Upper lobe of left lung (tissue), 6 donors: ENCODE measurements around the gene TBPL2. TPM values are rescaled to one million over a fixed set of nuclear protein-coding genes. Genes with fewer than 3 reads are reported as not detected.
"Not testable (repeated sequence)": the region's sequence is repeated elsewhere in the genome, so short reads cannot be mapped to it uniquely, and the experiment has no call there.

ENCODE experiments used
- ATAC-seq, 2 donors: fragments of 200-7000 bp; cut with Tn5 transposase; one replicate each; pipeline ENCODE4 v1.9.1; 2022; ENCODE audit warnings: mild to moderate bottlenecking in 2 of 2, moderate library complexity in 2 of 2; ENCODE audit not compliant: low FRiP score in 2 of 2
- DNase-seq, 2 donors: peaks; one replicate each; pipeline ENCODE4 v3.0.0-alpha.2; 2019 to 2020
- H3K27ac ChIP-seq, 4 donors: fragments of 200-600 bp; sonication (generic); one replicate each; pipeline ENCODE4 v1.5.1; 2016 to 2019
- H3K27me3 ChIP-seq, 4 donors: fragments of 200-600 bp; sonication (generic); one replicate each; pipeline ENCODE4 v1.5.1; 2017 to 2019
- H3K36me3 ChIP-seq, 4 donors: fragments of 200-600 bp; sonication (generic); one replicate each; pipeline ENCODE4 v1.5.1; 2016 to 2019
- H3K4me1 ChIP-seq, 4 donors: fragments of 200-600 bp; sonication (generic); one replicate each; pipeline ENCODE4 v1.5.1; 2018 to 2019
- H3K4me3 ChIP-seq, 4 donors: fragments of 200-600 bp; sonication (generic); one replicate each; pipeline ENCODE4 v1.5.1; 2017 to 2019; ENCODE audit warnings: mild to moderate bottlenecking in 2 of 4, moderate library complexity in 1 of 4
- H3K9me3 ChIP-seq, 4 donors: fragments of 200-600 bp; sonication (generic); one replicate each; pipeline ENCODE4 v1.5.1; 2018 to 2019
- EP300 ChIP-seq, 4 donors: sonication (generic); formaldehyde crosslinking; IDR thresholded peaks; one replicate each; pipeline ENCODE4 v1.5.1; 2017; ENCODE audit warnings: antibody characterized with exemption in 4 of 4, control low read depth in 2 of 4
- POLR2A ChIP-seq, 4 donors: fragments of 450-650 bp; IDR thresholded peaks; one replicate each; pipeline ENCODE4 v1.5.1; 2016 to 2017; ENCODE audit warnings: antibody characterized with exemption in 4 of 4, mild to moderate bottlenecking in 2 of 4
- POLR2AphosphoS5 ChIP-seq, 2 donors: sonication (generic); formaldehyde crosslinking; IDR thresholded peaks; one replicate each; pipeline ENCODE4 v1.5.1; 2017; ENCODE audit warnings: antibody characterized with exemption in 2 of 2
- WGBS, 2 donors: methylation state at CpG; one replicate each; pipeline ENCODE4 v1.1.5; 2017 to 2018; 5-methylcytosine and 5-hydroxymethylcytosine counted together
- total RNA-seq, 6 donors: library from RNA; depleted of rRNA in 4 of 6; stranded (reverse); fragments of >200 nt in 4 of 6; gene quantifications; one replicate each; pipeline versions ENCODE4 v1.1.0 to v1.2.1, GENCODE V29; 2016 to 2021
- TF ChIP-seq, protein P1 (sequence below), 6 experiments: fragments of 450-650 bp in 4 of 6; fragments of 200-600 bp in 2 of 6; sonication (generic) in 2 of 6; IDR thresholded peaks; one replicate each; pipeline ENCODE4 v1.5.1; 2016 to 2019; ENCODE audit warnings: antibody characterized with exemption in 6 of 6
- donor health status: DM: no; HTN: no; CAD: no; lungs with moderate emphysema.
- donor health status: DM: no; HTN: yes; CAD: no; lungs with severe emphysema.

TBPL2 gene
- total RNA-seq, 6 donors from 2014 or later: not detected

DNA sequence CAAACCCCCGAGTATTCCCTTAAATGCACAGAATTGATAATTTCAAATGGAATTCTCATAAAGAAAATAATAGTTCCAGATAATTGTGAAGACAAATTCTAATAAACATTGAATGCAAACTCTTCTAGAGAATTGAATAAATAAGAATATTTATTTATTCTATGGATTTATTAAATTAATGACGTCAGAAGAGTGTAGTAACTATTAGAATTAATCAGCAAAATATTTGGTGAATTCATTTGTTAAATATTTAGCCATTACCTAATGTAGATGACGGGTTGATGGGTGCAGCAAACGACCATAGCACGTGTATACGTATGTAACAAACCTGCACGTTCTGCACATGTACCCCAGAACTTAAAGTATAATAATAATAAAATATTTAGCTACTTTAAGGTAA, 33.4 kb upstream of the TBPL2 start:
- no peaks in the 10 kb centered on the region for H3K36me3 ChIP-seq
- WGBS, 2 donors: 79 to 83% methylated on average over 7 of the region's 7 CpGs
- no peaks in the 10 kb centered on the region for H3K4me1 ChIP-seq
- DNase-seq (no peak), ATAC-seq (no peak)
- no peak overlapping the region for H3K27ac ChIP-seq
- H3K4me3 ChIP-seq: no peak overlapping the region
- no peaks in the 10 kb centered on the region for H3K27me3 ChIP-seq
- no peaks in the 10 kb centered on the region for H3K9me3 ChIP-seq
- TF ChIP-seq, protein P1, sequence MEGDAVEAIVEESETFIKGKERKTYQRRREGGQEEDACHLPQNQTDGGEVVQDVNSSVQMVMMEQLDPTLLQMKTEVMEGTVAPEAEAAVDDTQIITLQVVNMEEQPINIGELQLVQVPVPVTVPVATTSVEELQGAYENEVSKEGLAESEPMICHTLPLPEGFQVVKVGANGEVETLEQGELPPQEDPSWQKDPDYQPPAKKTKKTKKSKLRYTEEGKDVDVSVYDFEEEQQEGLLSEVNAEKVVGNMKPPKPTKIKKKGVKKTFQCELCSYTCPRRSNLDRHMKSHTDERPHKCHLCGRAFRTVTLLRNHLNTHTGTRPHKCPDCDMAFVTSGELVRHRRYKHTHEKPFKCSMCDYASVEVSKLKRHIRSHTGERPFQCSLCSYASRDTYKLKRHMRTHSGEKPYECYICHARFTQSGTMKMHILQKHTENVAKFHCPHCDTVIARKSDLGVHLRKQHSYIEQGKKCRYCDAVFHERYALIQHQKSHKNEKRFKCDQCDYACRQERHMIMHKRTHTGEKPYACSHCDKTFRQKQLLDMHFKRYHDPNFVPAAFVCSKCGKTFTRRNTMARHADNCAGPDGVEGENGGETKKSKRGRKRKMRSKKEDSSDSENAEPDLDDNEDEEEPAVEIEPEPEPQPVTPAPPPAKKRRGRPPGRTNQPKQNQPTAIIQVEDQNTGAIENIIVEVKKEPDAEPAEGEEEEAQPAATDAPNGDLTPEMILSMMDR (IDR thresholded peaks at IDR 0.05): no peak
- no peak for TF ChIP-seq POLR2AphosphoS5 (IDR thresholded peaks at IDR 0.05)
- no peak for TF ChIP-seq POLR2A (IDR thresholded peaks at IDR 0.05)
- no peak for TF ChIP-seq EP300 (IDR thresholded peaks at IDR 0.05)

DNA sequence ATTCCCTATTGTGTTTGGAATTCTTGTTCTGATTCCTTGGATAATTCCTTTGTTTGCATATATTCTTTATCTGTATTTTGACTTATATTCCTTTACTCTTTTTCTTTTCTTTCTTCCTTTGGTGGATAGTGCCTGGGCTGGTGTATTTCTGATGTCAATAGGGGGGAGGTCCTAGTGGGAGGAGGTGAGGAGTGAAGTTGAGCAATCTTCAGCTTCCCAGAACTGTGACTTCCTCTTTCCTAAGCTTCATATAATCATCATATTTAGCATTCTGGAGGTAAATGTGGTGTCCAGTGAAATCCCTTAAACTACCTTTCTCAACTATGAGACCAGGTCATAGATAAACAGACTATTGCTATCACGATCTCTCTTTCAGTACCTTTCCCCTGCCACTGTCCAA, 29.6 kb upstream of the TBPL2 start:
- TF ChIP-seq, protein P1 (IDR thresholded peaks at IDR 0.05): no peak
- TF ChIP-seq POLR2A (IDR thresholded peaks at IDR 0.05) (no peak), POLR2AphosphoS5 (IDR thresholded peaks at IDR 0.05) (no peak), EP300 (IDR thresholded peaks at IDR 0.05) (no peak)
- Histone ChIP-seq H3K4me3 (no peak overlapping the region), H3K9me3 (no peaks in the 10 kb centered on the region), H3K36me3 (no peaks in the 10 kb centered on the region), H3K4me1 (no peaks in the 10 kb centered on the region), H3K27me3 (no peaks in the 10 kb centered on the region), H3K27ac (no peak overlapping the region)
- no peak for DNase-seq
- ATAC-seq: no peak
- 91 to 100% methylated on average over 1 of the region's 1 CpG for WGBS, 2 donors

DNA sequence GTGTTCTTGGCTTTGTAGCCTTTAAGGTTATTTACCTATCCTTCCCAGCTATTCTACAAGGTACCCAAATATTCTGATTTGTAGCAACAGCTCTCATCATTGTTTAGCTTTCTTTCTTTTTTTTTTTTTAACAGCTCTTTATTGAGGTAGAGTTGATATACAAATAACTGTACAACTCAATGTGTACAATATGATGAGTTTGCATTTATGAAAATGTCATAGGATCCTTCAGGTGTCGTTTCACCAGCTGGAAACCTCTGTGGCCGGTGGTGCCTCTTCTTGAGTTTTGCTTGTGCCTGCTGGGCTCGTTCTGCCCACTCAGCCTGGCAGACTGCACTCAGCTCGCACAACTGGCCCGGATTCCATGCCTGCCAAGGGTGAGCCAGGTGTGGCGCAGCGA, 26.9 kb upstream of the TBPL2 start:
- 90 to 91% methylated on average over 4 to 7 of the region's 7 CpGs for WGBS, 2 donors
- H3K36me3 ChIP-seq: no peaks in the 10 kb centered on the region
- H3K4me3 ChIP-seq: no peak overlapping the region
- ATAC-seq (no peak), DNase-seq (no peak)
- H3K9me3 ChIP-seq: no peaks in the 10 kb centered on the region
- no peaks in the 10 kb centered on the region for H3K27me3 ChIP-seq
- no peaks in the 10 kb centered on the region for H3K4me1 ChIP-seq
- no peak overlapping the region for H3K27ac ChIP-seq
- TF ChIP-seq POLR2AphosphoS5 (IDR thresholded peaks at IDR 0.05): no peak
- TF ChIP-seq POLR2A (IDR thresholded peaks at IDR 0.05): no peak
- TF ChIP-seq EP300 (IDR thresholded peaks at IDR 0.05): no peak
- TF ChIP-seq, protein P1 (IDR thresholded peaks at IDR 0.05): no peak

DNA sequence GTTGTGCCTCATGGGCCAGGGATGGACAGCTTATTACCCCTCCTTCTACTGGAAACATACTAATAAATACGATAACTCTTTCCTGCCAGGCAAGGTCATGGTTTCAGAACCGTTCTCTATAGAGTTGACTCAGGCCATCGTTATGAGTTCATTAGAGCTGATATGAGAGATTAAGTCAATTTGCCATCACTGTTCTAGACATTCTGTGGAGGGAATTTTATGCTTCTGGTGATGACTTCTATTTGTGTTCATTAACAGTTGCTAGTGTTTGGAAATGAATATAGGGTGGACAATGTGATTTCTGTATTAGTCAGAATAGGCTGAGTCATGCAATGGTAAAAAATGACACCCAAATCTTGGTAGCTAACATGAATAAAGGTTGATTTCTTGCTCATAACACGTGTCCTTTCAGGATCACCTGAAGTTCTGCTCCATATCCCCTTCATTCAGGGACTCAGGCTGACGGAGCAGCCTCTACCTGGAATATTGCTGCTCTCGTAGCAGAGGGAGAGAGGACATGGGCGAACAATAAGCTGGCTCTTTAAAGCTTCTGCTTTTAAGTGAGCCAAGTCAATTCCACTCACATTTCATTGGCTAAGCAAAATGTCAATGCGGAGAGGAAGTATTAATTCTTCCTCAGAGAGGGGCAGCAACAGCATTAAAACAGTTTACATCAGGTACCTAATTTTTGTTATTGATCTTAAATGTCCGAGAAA, 18.5 kb upstream of the TBPL2 start:
- DNase-seq: no peak
- no peaks in the 10 kb centered on the region for H3K36me3 ChIP-seq
- H3K4me1 ChIP-seq: peaks cover 6 to 12% (median 8%) of the 10 kb centered on the region in 4 donors
- ATAC-seq: peak in 1 of 2 donors; percentile 20
- H3K27ac ChIP-seq: no peak overlapping the region
- H3K27me3 ChIP-seq: no peaks in the 10 kb centered on the region
- H3K4me3 ChIP-seq: no peak overlapping the region
- 61 to 64% methylated on average over 9 of the region's 9 CpGs for WGBS, 2 donors
- TF ChIP-seq POLR2AphosphoS5 (IDR thresholded peaks at IDR 0.05) (no peak), POLR2A (IDR thresholded peaks at IDR 0.05) (no peak)
- H3K9me3 ChIP-seq: no peaks in the 10 kb centered on the region

DNA sequence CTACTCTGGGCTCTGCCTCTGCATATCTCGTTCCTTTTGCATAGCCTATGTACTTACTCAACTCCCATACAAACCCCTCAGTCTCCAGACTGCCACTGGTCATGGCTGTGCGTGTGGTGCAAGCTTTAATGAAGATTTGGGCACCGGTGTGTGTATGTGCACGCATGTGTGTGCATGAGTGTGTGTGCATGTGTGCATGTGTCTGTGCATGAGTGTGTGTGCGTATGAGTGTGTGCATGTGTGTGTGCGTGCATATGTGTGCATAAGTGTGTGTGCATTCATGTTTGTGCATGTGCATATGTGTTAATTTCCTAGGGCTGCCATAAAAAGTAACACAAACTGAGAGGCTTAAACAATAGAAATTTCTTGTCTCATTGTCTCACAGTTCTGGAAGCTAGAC, 17.1 kb upstream of the TBPL2 start:
- DNase-seq (no peak), ATAC-seq (no peak)
- WGBS, 2 donors: 84 to 92% methylated on average over 5 to 6 of the region's 6 CpGs
- no peak overlapping the region for H3K27ac ChIP-seq
- H3K4me1 ChIP-seq: peaks cover 6 to 14% (median 9%) of the 10 kb centered on the region in 4 donors
- H3K27me3 ChIP-seq: no peaks in the 10 kb centered on the region
- no peaks in the 10 kb centered on the region for H3K9me3 ChIP-seq
- TF ChIP-seq POLR2AphosphoS5 (IDR thresholded peaks at IDR 0.05) (no peak), POLR2A (IDR thresholded peaks at IDR 0.05) (no peak), EP300 (IDR thresholded peaks at IDR 0.05) (no peak)
- TF ChIP-seq, protein P1 (IDR thresholded peaks at IDR 0.05): no peak
- no peaks in the 10 kb centered on the region for H3K36me3 ChIP-seq
- no peak overlapping the region for H3K4me3 ChIP-seq

DNA sequence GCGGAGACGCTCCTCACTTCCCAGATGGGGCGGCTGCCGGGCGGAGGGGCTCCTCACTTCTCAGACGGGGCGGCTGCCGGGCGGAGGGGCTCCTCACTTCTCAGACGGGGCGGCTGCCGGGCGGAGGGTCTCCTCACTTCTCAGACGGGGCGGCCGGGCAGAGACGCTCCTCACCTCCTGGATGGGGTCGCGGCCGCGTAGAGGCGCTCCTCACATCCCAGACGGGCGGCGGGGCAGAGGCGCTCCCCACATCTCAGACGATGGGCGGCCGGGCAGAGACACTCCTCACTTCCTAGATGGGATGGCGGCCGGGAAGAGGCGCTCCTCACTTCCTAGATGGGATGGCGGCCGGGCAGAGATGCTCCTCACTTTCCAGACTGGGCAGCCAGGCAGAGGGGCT, 16.0 kb upstream of the TBPL2 start:
- not testable (repeated sequence) for H3K36me3 ChIP-seq, H3K27me3 ChIP-seq, H3K4me3 ChIP-seq, ATAC-seq, H3K27ac ChIP-seq, H3K9me3 ChIP-seq
- DNase-seq: peak in 1 of 2 donors; percentile 74
- WGBS, 2 donors: 91 to 94% methylated on average over 9 to 21 of the region's 34 CpGs
- H3K4me1 ChIP-seq: peaks cover 6 to 14% (median 9%) of the 10 kb centered on the region in 4 donors
